KMS-11 (cell line): ENCODE data around the gene DCAKD.

Experiments used
- H2AFZ ChIP-seq: fragments of 200-600 bp; sonication (generic); 2 replicates; pipeline ENCODE4 v1.6.1; 2016; ENCODE audit warnings: antibody characterized with exemption, mixed run types, low read depth
- H3K27ac ChIP-seq: fragments of 200-600 bp; sonication (generic); 2 replicates; pipeline ENCODE4 v1.6.1; 2016; ENCODE audit warnings: mild to moderate bottlenecking, mixed run types
- H3K27me3 ChIP-seq: fragments of 200-600 bp; sonication (generic); 2 replicates; pipeline ENCODE4 v1.6.1; 2017; ENCODE audit warnings: mild to moderate bottlenecking, low read depth, mixed run types, moderate library complexity; ENCODE audit not compliant: insufficient read depth
- H3K36me3 ChIP-seq: fragments of 200-600 bp; sonication (generic); 2 replicates; pipeline ENCODE4 v1.6.1; 2017; ENCODE audit warnings: mild to moderate bottlenecking, mixed run types; ENCODE audit not compliant: insufficient read depth
- H3K4me1 ChIP-seq: fragments of 200-600 bp; sonication (generic); 2 replicates; pipeline ENCODE4 v1.6.1; 2016; ENCODE audit warnings: mild to moderate bottlenecking, low read depth, mixed run types; ENCODE audit not compliant: poor library complexity, severe bottlenecking
- H3K4me2 ChIP-seq: fragments of 200-600 bp; sonication (generic); 2 replicates; pipeline ENCODE4 v1.7.0; 2016; ENCODE audit warnings: mild to moderate bottlenecking, mixed run types
- H3K4me3 ChIP-seq: fragments of 200-600 bp; sonication (generic); IDR thresholded peaks from 2 replicates; pipeline ENCODE4 v1.6.1; 2017; ENCODE audit warnings: low read depth, low read length, mixed read lengths; ENCODE audit not compliant: insufficient read depth
- H3K79me2 ChIP-seq: fragments of 200-600 bp; sonication (generic); 2 replicates; pipeline ENCODE4 v1.6.1; 2016; ENCODE audit warnings: low read depth, mixed run types; ENCODE audit not compliant: insufficient read depth
- H3K9ac ChIP-seq: fragments of 200-600 bp; sonication (generic); 2 replicates; pipeline ENCODE4 v1.6.1; 2016; ENCODE audit warnings: mild to moderate bottlenecking, mixed run types
- H4K20me1 ChIP-seq: fragments of 200-600 bp; sonication (generic); 2 replicates; pipeline ENCODE4 v1.6.1; 2016; ENCODE audit warnings: mild to moderate bottlenecking, mixed run types; ENCODE audit not compliant: insufficient read depth
- CTCF ChIP-seq: fragments of 200-600 bp; sonication (generic); conservative IDR thresholded peaks from 2 replicates; pipeline ENCODE4 v1.6.1; 2017; ENCODE audit warnings: low read depth, mild to moderate bottlenecking, antibody characterized with exemption, low read length, moderate library complexity, mixed read lengths

The DCAKD gene

GRCh38 chr17:45073414-45074070 lies 22.1 kb upstream of the DCAKD start:
- TF ChIP-seq CTCF, result no peak
- H3K4me2 ChIP-seq, result no peak overlapping the region
- no peaks in the 10 kb centered on the region for H3K27me3 ChIP-seq
- H3K36me3 ChIP-seq, result peaks cover 6% of the 10 kb centered on the region; the same call in 1 of the 2 replicates
- no peak overlapping the region for H3K9ac ChIP-seq
- no peak overlapping the region for H2AFZ ChIP-seq
- H3K79me2 ChIP-seq, result peaks cover 83% of the 10 kb centered on the region
- no peak overlapping the region for H3K27ac ChIP-seq
- peaks cover 28% of the 10 kb centered on the region for H3K4me1 ChIP-seq
- peaks cover 11% of the 10 kb centered on the region; the same call in 1 of the 2 replicates for H4K20me1 ChIP-seq
- no peak overlapping the region for H3K4me3 ChIP-seq

- no peak for TF ChIP-seq CTCF
- Histone ChIP-seq H3K9ac (no peak overlapping the region), H3K27ac (no peak overlapping the region), H3K4me3 (no peak overlapping the region), H3K36me3 (0 out of 2 replicates have a peak, but pooled peaks cover 3% of the 10 kb centered on the region), H4K20me1 (peaks cover 6% of the 10 kb centered on the region; the same call in 1 of the 2 replicates), H3K4me2 (no peak overlapping the region), H3K27me3 (no peaks in the 10 kb centered on the region), H3K79me2 (peaks cover 82% of the 10 kb centered on the region), H2AFZ (no peak overlapping the region), H3K4me1 (peaks cover 9% of the 10 kb centered on the region)
Observed at GRCh38 chr17:45070809-45071208, 19.4 kb upstream of the DCAKD start.

- Histone ChIP-seq H3K27me3 (no peaks in the 10 kb centered on the region), H4K20me1 (peaks cover 6% of the 10 kb centered on the region; the same call in 1 of the 2 replicates), H3K79me2 (peaks cover 82% of the 10 kb centered on the region), H2AFZ (no peak overlapping the region), H3K36me3 (0 out of 2 replicates have a peak, but pooled peaks cover 3% of the 10 kb centered on the region), H3K27ac (no peak overlapping the region), H3K4me1 (peaks cover 8% of the 10 kb centered on the region), H3K4me3 (no peak overlapping the region), H3K4me2 (no peak overlapping the region), H3K9ac (no peak overlapping the region)
- no peak for TF ChIP-seq CTCF
Observed at GRCh38 chr17:45070001-45070400, 18.6 kb upstream of the DCAKD start.

- Histone ChIP-seq H3K9ac (no peak overlapping the region), H3K36me3 (no peaks in the 10 kb centered on the region), H3K4me2 (no peak overlapping the region)
Observed at GRCh38 chr17:45067637-45068036, 16.2 kb upstream of the DCAKD start.

More at GRCh38 chr17:45067637-45068036, 16.2 kb upstream of the DCAKD start:
- Histone ChIP-seq H4K20me1 (no peaks in the 10 kb centered on the region; the same call in 1 of the 2 replicates), H2AFZ (no peak overlapping the region), H3K79me2 (peaks cover 89% of the 10 kb centered on the region), H3K27me3 (no peaks in the 10 kb centered on the region), H3K4me3 (no peak overlapping the region), H3K27ac (no peak overlapping the region), H3K4me1 (peaks cover 19% of the 10 kb centered on the region)
- TF ChIP-seq CTCF, result no peak
